ENCODE results near the gene RAB11FIP4.

DNA sequence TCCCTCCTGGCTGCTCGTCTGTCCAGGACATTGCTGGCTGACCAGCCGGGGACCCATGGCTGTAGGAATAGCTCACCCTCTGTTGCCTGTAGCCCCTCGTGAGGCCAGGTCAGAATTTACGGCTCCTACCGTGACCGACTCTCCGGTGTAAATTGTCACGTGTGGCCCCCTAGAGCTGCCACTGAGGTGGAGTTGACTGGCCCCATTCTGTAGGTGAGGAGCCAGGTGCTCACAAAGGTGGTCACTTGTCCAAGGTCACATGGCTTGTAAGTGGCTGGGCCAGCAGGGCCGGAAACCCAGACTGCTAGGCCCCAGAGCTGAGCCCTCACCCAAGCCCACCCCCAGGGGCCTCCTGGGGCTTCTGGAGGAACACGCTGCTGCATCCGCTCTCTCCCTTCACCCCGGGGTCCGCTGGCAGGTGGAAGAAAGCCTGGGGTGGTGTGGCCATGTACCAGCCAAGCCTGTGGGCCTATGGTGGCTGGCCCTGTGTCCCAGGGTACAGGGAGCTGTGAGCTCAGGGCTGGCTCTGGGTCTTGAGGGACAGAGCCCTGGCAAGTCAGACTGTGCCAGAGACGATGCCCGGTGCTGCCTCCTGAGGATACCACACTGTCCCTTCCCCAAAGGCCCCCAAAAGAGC, 120.7 kb downstream of the RAB11FIP4 start:
- TF ChIP-seq POLR2AphosphoS5 (IDR thresholded peaks at IDR 0.05; ENCODE audit: borderline replicate concordance, low read depth, low read length): no peak
- TF ChIP-seq EZH2 (IDR thresholded peaks at IDR 0.05): no peak
- no peak for TF ChIP-seq FOXP2 (optimal IDR thresholded peaks at IDR 0.05; ENCODE audit: control extremely low read depth, extremely low read length, insufficient read depth)

Measured in SK-N-MC (cell line).